H9 (cell line): Measurements from ENCODE around the gene NCOR2. TPM values are rescaled to one million over a fixed set of nuclear protein-coding genes. Genes with fewer than 3 reads are reported as not detected.

ENCODE experiments used
- DNase-seq: peaks from one replicate; pipeline ENCODE4 v3.0.0-alpha.2; 2017
- H2AFZ ChIP-seq: one replicate; pipeline ENCODE4 v1.6.1; 2013; ENCODE audit warnings: mild to moderate bottlenecking, low read length, control low read depth, moderate library complexity
- H2AK5ac ChIP-seq: 2 replicates; pipeline ENCODE4 v1.6.1; 2013; ENCODE audit warnings: low read length, control low read depth, mixed read lengths; ENCODE audit not compliant: insufficient read length
- H2BK120ac ChIP-seq: one replicate; pipeline ENCODE4 v1.6.1; 2013; ENCODE audit warnings: low read depth, mild to moderate bottlenecking, low read length, control low read depth, inconsistent platforms; ENCODE audit not compliant: poor library complexity, severe bottlenecking
- H2BK12ac ChIP-seq: 2 replicates; pipeline ENCODE4 v1.6.1; 2013; ENCODE audit warnings: low read length, control low read depth, mixed read lengths, low read depth; ENCODE audit not compliant: insufficient read length
- H2BK15ac ChIP-seq: 2 replicates; pipeline ENCODE4 v1.6.1; 2013; ENCODE audit warnings: low read depth, low read length, control low read depth
- H2BK20ac ChIP-seq: one replicate; pipeline ENCODE4 v1.6.1; 2013; ENCODE audit warnings: low read depth, mild to moderate bottlenecking, low read length, control low read depth, inconsistent platforms; ENCODE audit not compliant: poor library complexity, severe bottlenecking
- H2BK5ac ChIP-seq: 2 replicates; pipeline ENCODE4 v1.6.1; 2013; ENCODE audit warnings: low read length, control low read depth, mixed read lengths; ENCODE audit not compliant: insufficient read length
- H3K14ac ChIP-seq: 2 replicates; pipeline ENCODE4 v1.6.1; 2013; ENCODE audit warnings: low read length, control low read depth; ENCODE audit not compliant: insufficient read depth
- H3K18ac ChIP-seq: 2 replicates; pipeline ENCODE4 v1.6.1; 2013; ENCODE audit warnings: low read depth, mild to moderate bottlenecking, mixed read lengths, low read length, control low read depth; ENCODE audit not compliant: insufficient read length
- H3K23ac ChIP-seq: 2 replicates; pipeline ENCODE4 v1.6.1; 2013; ENCODE audit warnings: low read length, control low read depth, mixed read lengths, low read depth; ENCODE audit not compliant: insufficient read length
- H3K23me2 ChIP-seq: 2 replicates; pipeline ENCODE4 v1.6.1; 2013; ENCODE audit warnings: low read depth, mild to moderate bottlenecking, mixed read lengths, low read length, control low read depth; ENCODE audit not compliant: insufficient read length, poor library complexity, severe bottlenecking
- H3K27ac ChIP-seq: 2 replicates; pipeline ENCODE4 v1.5.1; 2013; ENCODE audit warnings: low read length, control low read depth, mixed read lengths, low read depth; ENCODE audit not compliant: insufficient read length
- H3K27me3 ChIP-seq: 2 replicates; pipeline ENCODE4 v1.6.1; 2013; ENCODE audit warnings: low read length, control low read depth, inconsistent platforms; ENCODE audit not compliant: insufficient read depth
- H3K4ac ChIP-seq: 2 replicates; pipeline ENCODE4 v1.6.1; 2013; ENCODE audit warnings: low read depth, mild to moderate bottlenecking, control low read depth, inconsistent platforms, low read length, moderate library complexity
- H3K4me1 ChIP-seq: 2 replicates; pipeline ENCODE4 v1.6.1; 2013; ENCODE audit warnings: low read length, control low read depth, inconsistent platforms; ENCODE audit not compliant: insufficient read depth
- H3K4me2 ChIP-seq: 2 replicates; pipeline ENCODE4 v1.6.1; 2013; ENCODE audit warnings: low read length, control low read depth, mixed read lengths; ENCODE audit not compliant: insufficient read length, insufficient read depth
- H3K56ac ChIP-seq: 2 replicates; pipeline ENCODE4 v1.6.1; 2013; ENCODE audit warnings: low read depth, mild to moderate bottlenecking, mixed read lengths, low read length, control low read depth; ENCODE audit not compliant: insufficient read length
- H3K79me1 ChIP-seq: 2 replicates; pipeline ENCODE4 v1.6.1; 2013; ENCODE audit warnings: low read depth, mild to moderate bottlenecking, moderate library complexity, low read length, control low read depth, inconsistent platforms; ENCODE audit not compliant: insufficient read depth, poor library complexity, severe bottlenecking
- H3K79me2 ChIP-seq: 2 replicates; pipeline ENCODE4 v1.6.1; 2013; ENCODE audit warnings: low read length, control low read depth, inconsistent platforms; ENCODE audit not compliant: insufficient read depth
- H3K9ac ChIP-seq: 2 replicates; pipeline ENCODE4 v1.6.1; 2013; ENCODE audit warnings: low read length, control low read depth, mixed read lengths; ENCODE audit not compliant: insufficient read length; ENCODE audit errors: extremely low read depth
- H3K9me3 ChIP-seq: one replicate; pipeline ENCODE4 v1.6.1; 2013; ENCODE audit warnings: low read depth, low read length, inconsistent platforms; ENCODE audit not compliant: control insufficient read depth
- H3T11ph ChIP-seq: one replicate; pipeline ENCODE4 v1.6.1; 2013; ENCODE audit warnings: mild to moderate bottlenecking, low read length, control low read depth, inconsistent platforms
- H4K20me1 ChIP-seq: one replicate; pipeline ENCODE4 v1.6.1; 2013; ENCODE audit not compliant: control insufficient read depth, insufficient read length, insufficient read depth
- H4K5ac ChIP-seq: 2 replicates; pipeline ENCODE4 v1.6.1; 2013; ENCODE audit warnings: low read depth, mild to moderate bottlenecking, mixed read lengths, low read length, control low read depth; ENCODE audit not compliant: insufficient read length
- H4K8ac ChIP-seq: replicated peaks from 2 replicates; pipeline ENCODE4 v1.6.1; 2013; ENCODE audit warnings: low read length, control low read depth, mixed read lengths, low read depth; ENCODE audit not compliant: insufficient read length
- H4K91ac ChIP-seq: 2 replicates; pipeline ENCODE4 v1.6.1; 2013; ENCODE audit warnings: low read depth, mild to moderate bottlenecking, moderate library complexity, mixed read lengths, low read length, control low read depth; ENCODE audit not compliant: insufficient read length
- H3K27ac Mint-ChIP-seq, 3 experiments: 2 replicates in 2 of 3; 3 replicates in 1 of 3; pipeline ENCODE4 v1.8.0; 2020 to 2021; ENCODE audit warnings: mixed read lengths in 3 of 3, mild to moderate bottlenecking in 1 of 3, moderate library complexity in 1 of 3
- H3K27me3 Mint-ChIP-seq: 2 replicates; pipeline ENCODE4 v1.8.0; 2021; ENCODE audit warnings: low read depth, mild to moderate bottlenecking, moderate library complexity, mixed read lengths
- H3K36me3 Mint-ChIP-seq, 3 experiments: 2 replicates in 2 of 3; 3 replicates in 1 of 3; pipeline ENCODE4 v1.8.0; 2020 to 2021; ENCODE audit warnings: low read depth in 3 of 3, mixed read lengths in 3 of 3; ENCODE audit not compliant: insufficient read depth in 1 of 3
- H3K4me1 Mint-ChIP-seq, 2 experiments: 2 replicates each; pipeline ENCODE4 v1.8.0; 2020; ENCODE audit warnings: mixed read lengths in 2 of 2
- H3K4me3 Mint-ChIP-seq, 2 experiments: 2 replicates in 1 of 2; 3 replicates in 1 of 2; pipeline ENCODE4 v1.8.0; 2020 to 2021; ENCODE audit warnings: mild to moderate bottlenecking in 2 of 2, mixed read lengths in 2 of 2, moderate library complexity in 1 of 2
- H3K9me3 Mint-ChIP-seq, 2 experiments: 2 replicates in 1 of 2; 3 replicates in 1 of 2; pipeline ENCODE4 v1.8.0; 2020; ENCODE audit warnings: mild to moderate bottlenecking in 2 of 2, mixed read lengths in 2 of 2, moderate library complexity in 1 of 2
- WGBS: extraction: QIAGEN DNeasy Blood & Tissue Kit; methylation state at CpG from one replicate; pipeline ENCODE4 v1.1.7; 2013; ENCODE audit warnings: missing lambda C conversion rate, low lambda C conversion rate, mixed read lengths; ENCODE audit not compliant: insufficient read length; ENCODE audit errors: extremely low coverage; 5-methylcytosine and 5-hydroxymethylcytosine counted together
- total RNA-seq: library from RNA; stranded (reverse); gene quantifications from 2 replicates; pipeline ENCODE4 v1.2.1, GENCODE V29; 2021
- TF ChIP-seq, protein P1 (sequence below): fragments of 200-600 bp; sonication (generic); conservative IDR thresholded peaks from 3 replicates; pipeline ENCODE4 v1.8.0; 2021; ENCODE audit warnings: antibody characterized with exemption, mild to moderate bottlenecking

The NCOR2 gene
- total RNA-seq, 1 experiment from 2014 or later, result 226 TPM

- Mint-ChIP-seq H3K4me3 (peak overlapping the region; percentile 3 to 13; a peak in 2 of 5 replicates), H3K4me1 (peaks cover 62 to 79% of the 10 kb centered on the region in 2 experiments), H3K27ac (peak overlapping the region in 2 of 3 experiments; percentile 3 to 35; a peak in 4 of 7 replicates), H3K36me3 (peaks cover 6 to 12% (median 9%) of the 10 kb centered on the region in 3 experiments; a peak in 6 of 7 replicates), H3K9me3 (no peaks in the 10 kb centered on the region), H3K27me3 (no peaks in the 10 kb centered on the region)
- Histone ChIP-seq H2BK12ac (no peak overlapping the region), H3T11ph (no peak overlapping the region), H3K4ac (no peak overlapping the region), H2BK15ac (no peak overlapping the region), H4K91ac (no peak overlapping the region), H4K5ac (no peak overlapping the region), H3K23ac (no peak overlapping the region), H3K23me2 (peaks cover 7% of the 10 kb centered on the region), H2AK5ac (no peak overlapping the region), H3K4me1 (peaks cover 14% of the 10 kb centered on the region; the same call in 1 of the 2 replicates), H2BK20ac (no peak overlapping the region), H3K18ac (no peak overlapping the region), H2BK120ac (no peak overlapping the region), H3K79me1 (peaks cover 5% of the 10 kb centered on the region), H3K4me2 (no peak overlapping the region), H2BK5ac (no peak overlapping the region), H3K9ac (no peak overlapping the region), H3K9me3 (no peaks in the 10 kb centered on the region), H4K8ac (no peak overlapping the region), H2AFZ (no peak overlapping the region), H3K27ac (no peak overlapping the region), H3K79me2 (peaks cover 81% of the 10 kb centered on the region; the same call in 1 of the 2 replicates), H3K56ac (no peak overlapping the region), H4K20me1 (no peaks in the 10 kb centered on the region), H3K27me3 (no peaks in the 10 kb centered on the region), H3K14ac (peak overlapping the region; percentile 12; the same call in 1 of the 2 replicates)
- no peak for DNase-seq
- no CpG with 5 or more reads among the region's 10 CpGs for WGBS
- TF ChIP-seq, protein P1, sequence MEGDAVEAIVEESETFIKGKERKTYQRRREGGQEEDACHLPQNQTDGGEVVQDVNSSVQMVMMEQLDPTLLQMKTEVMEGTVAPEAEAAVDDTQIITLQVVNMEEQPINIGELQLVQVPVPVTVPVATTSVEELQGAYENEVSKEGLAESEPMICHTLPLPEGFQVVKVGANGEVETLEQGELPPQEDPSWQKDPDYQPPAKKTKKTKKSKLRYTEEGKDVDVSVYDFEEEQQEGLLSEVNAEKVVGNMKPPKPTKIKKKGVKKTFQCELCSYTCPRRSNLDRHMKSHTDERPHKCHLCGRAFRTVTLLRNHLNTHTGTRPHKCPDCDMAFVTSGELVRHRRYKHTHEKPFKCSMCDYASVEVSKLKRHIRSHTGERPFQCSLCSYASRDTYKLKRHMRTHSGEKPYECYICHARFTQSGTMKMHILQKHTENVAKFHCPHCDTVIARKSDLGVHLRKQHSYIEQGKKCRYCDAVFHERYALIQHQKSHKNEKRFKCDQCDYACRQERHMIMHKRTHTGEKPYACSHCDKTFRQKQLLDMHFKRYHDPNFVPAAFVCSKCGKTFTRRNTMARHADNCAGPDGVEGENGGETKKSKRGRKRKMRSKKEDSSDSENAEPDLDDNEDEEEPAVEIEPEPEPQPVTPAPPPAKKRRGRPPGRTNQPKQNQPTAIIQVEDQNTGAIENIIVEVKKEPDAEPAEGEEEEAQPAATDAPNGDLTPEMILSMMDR, result no peak
These were observed 6.2 kb downstream of the NCOR2 start for GRCh38 chr12:124561231-124561630.
